ENCODE data around the gene PDRG1.

PDRG1 gene

GRCh38 chr20:31951530-31952453, at the start of gene PDRG1:
PDRG1 (minus strand) TSS chr20:31952046; CDS start chr20:31951961, 85 bp downstream.
- DNase-seq (ENCODE audit: low read depth in 4 of 4, low spot score in 1 of 4), result peak; percentile 94 to 96 (median 94)

- DNase-seq (ENCODE audit: low read depth in 4 of 4, low spot score in 1 of 4), result no peak
Observed at GRCh38 chr20:31998246-31998645, 46.4 kb upstream of the PDRG1 start.

- no peak for DNase-seq (ENCODE audit: low read depth in 4 of 4, low spot score in 1 of 4)
Observed at GRCh38 chr20:31996996-31997395, 45.1 kb upstream of the PDRG1 start.

DNA sequence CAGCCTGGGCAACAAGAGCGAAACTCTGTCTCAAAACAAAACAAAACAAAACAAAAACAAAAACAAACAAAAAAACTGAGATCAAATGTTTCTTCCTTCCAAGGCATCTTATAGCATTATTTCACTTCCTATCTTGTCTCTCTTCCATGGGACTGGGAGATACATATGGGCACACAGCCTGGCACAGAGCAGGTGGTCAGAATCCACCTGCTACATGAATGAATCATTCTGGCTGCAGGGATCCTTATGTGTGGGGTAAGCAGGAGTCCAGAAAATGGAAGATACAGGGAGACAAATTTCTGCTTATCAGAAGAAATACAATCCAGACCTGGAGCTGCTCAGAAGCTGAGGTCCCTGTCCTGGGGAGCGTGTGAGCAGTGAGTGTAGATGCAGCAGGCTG, 40.2 kb upstream of the PDRG1 start:
- no peak for DNase-seq (ENCODE audit: low read depth in 4 of 4, low spot score in 1 of 4)

GRCh38 chr20:31991339-31991705, 39.5 kb upstream of the PDRG1 start:
- no peak for DNase-seq (ENCODE audit: low read depth in 4 of 4, low spot score in 1 of 4)

DNA sequence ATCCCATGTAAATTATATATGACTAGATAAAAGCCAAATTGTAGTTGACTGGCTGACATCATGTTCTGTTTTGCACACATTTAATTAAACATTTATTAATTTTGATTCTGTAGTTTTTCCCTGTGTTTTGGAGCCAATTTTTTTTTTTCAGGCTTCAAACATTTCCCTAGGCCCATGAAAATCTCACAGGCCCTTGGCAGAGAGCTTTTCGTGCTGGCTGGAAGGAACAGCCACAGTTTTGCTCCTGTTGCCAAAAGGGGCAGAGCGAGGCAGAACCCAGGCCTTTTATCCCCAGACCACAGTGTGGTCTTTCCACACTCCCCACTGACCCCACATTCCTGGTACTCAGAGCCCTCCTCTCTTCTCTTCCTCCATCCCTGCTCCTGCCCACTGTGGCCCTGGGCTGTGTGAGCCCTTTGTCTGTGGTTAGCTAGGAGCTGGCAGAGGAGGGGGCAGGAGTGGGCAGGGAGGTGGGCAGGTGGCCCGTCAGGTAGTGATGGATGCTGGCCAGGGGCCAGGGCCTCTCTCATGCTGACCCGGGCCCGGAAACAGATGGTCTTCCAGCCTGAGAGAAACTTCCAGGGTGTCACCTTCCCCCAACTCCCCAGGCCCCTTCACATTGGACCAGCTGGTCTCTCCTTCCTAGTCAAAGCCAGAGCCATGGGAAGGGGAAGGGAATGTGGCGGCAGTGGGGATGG, 38.9 kb upstream of the PDRG1 start:
- DNase-seq (ENCODE audit: low read depth in 4 of 4, low spot score in 1 of 4), result no peak

DNA sequence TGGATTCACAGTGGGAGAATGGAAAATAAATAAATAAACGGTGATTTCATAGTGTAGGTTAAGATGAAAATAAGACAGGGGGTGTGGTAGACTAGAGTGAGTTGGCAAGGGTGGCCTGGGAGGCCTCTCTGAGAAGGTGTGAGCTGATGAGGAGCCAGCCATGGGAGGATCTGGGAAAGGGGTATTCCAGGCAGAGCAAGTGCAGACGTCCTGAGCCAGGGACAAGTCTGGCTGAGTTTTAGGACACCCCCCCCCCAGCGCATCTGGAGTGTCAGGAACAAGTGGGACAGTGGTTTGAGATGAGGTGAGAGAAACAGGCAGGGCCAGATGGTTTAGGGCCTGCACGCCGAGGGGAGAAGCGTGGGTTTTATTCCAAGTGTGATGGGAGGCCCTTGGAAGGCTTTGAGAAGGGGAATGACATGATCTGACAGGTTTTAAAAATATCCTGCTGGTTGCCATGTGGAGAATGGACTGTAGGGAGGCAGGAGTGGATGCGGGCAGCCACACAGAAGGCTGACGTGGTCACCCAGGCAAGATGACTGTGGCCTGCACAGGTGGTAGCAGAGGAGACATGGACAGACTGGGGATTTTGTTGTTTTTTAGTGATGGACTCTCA, 37.3 kb upstream of the PDRG1 start:
- DNase-seq (ENCODE audit: low read depth in 4 of 4, low spot score in 1 of 4), result no peak

DNA sequence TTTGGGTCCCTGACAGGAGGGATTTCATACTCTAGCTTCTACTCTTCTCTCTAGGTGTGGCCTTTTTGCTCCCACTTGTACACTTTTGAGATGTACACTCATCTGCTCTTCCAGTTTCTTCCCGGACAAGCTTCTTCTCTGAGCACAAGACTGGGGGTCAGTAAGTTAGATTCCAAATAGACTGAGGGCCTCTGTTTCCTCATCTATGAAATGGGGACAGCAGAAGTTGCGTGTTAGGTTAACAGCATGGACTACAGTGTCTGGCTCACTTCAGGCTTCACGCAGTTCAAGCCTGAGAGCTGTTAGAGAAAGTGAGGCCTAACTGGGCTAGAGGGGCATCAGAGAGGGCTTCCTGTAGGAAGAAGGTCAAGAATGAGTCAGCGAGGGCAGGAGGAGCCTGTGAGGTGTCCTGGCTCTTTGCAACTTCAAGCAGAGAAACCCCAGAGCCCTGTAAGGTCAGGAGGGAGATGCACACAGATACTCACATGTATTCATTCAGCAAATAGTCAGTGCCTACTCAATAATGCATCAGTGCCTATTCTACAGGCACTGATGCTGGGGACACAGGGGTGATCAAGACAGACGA, 36.7 kb upstream of the PDRG1 start:
- no peak for DNase-seq (ENCODE audit: low read depth in 4 of 4, low spot score in 1 of 4)

DNA sequence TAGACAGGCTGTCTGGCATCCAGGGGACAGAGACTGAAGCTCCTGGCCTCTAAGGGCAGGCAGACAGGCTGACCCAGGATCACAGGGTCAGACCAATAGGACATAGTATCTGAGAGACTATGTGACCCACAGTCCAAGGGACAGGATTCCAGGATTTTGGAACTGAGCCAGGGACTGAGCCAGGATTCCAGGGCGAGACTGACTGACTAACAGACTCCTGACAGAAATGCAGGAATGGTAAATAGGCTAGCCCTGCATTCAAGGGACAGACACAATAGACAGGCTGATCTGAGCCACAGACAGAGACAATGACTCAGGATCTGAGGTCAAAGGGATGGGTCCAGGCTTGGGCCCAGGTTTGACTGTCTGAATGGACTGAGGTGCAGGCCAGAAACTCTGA, 35.9 kb upstream of the PDRG1 start:
- DNase-seq (ENCODE audit: low read depth in 4 of 4, low spot score in 1 of 4), result no peak

GRCh38 chr20:31984981-31985471, 33.2 kb upstream of the PDRG1 start:
- DNase-seq (ENCODE audit: low read depth in 4 of 4, low spot score in 1 of 4), result no peak

DNA sequence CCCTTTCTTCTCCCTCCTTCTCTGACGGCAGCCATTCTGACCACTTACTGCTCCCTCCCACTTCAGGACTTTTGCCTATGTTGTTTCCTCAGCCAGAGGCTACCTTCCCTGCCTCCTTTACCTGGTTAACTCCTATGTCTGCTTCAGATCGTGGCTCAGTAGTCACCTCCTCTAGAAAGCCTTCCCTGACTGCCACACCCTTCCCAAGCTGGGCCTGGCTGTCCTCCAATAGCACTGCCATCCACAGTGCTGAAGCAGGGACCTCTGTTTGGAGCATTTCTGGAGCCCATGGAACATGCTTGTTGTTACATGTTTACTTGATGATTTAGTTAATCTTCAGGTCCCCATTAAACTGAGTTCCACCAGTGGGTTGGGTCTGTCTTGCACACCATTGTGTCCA, 29.9 kb upstream of the PDRG1 start:
- DNase-seq (ENCODE audit: low read depth in 4 of 4, low spot score in 1 of 4), result no peak

DNA sequence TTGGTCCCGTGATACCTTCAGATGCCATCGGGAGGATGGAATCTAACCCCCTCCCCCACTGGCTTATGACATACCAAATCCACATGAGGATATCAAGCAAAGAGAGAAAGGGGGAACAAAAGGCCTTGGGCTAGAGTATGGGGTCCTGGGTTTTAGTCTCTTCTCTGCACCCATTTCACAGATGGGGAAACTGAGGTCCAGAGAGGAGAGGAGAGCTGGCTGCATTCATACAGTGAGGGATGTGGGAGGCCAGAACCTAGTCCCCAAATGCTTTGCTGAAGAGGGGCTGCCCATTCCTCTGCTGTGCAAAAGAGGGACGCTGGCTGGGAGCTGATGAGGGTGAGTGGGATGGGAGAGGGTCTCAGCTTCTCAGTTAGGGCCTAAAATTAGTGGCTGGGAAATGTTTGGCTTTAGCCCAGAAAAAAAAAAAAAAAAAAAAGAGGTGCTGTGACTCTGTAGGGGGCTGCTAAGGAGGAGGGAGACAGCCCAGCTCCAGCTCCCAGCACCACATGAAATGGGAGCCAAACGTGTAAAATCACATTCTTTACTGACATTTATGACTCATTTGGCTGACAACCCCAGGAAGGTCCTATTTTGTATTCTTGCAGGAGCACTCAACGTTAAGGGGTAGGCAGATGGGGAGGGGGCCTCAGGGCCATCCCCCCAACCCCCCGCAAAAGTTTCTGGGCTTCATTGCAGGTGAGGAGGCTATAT, 28.0 kb upstream of the PDRG1 start:
- no peak for DNase-seq (ENCODE audit: low read depth in 4 of 4, low spot score in 1 of 4)

- no peak for DNase-seq (ENCODE audit: low read depth in 4 of 4, low spot score in 1 of 4)
Observed at GRCh38 chr20:31977080-31977479, 25.2 kb upstream of the PDRG1 start.

- no peak for DNase-seq (ENCODE audit: low read depth in 4 of 4, low spot score in 1 of 4)
Observed at GRCh38 chr20:31975874-31976273, 24.0 kb upstream of the PDRG1 start.

DNA sequence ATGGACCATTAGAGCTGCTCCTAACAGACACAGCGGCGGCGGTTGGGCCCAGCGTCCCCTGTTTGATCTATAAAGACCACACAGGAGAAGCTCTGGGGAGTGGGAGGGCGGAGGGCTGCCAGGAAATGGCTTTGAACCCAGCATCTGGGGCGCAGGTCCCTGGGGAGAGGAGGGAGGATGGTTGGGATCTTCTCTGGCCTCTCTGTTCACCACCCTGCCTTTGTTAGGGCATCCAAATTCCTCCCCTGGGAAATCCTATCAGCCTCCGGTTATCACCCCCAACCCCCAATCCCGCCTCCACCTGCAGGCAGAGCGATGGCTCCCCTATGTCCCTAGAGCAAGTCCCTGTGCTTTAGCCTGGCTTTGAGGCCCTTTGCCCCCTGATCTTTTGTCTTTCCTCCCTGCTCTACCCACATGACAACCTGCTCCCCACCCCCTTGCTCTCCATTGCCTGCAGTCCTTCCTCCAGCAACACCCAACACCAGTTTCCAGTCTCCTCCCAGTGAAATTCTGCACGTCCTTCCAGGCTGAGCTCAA, 23.2 kb upstream of the PDRG1 start:
- DNase-seq (ENCODE audit: low read depth in 4 of 4, low spot score in 1 of 4), result no peak

DNA sequence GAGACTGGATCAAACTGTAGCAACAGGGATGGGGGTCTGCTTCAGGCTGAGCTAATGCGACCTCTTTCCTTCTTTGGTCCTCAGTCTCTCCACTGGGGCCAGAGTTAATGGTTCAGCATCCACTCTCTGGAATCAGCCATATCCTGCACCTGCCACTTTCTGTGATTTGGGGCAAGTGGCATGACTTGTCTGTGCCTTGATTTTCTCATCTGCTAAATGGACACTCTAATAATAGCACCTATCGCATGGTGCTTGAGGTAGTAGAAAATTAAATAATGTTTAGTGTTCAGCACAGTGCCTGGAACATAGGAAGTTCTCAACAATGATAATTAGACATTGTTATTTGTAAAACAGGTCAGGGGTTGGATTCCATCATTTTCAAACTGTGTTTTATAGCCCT, 22.4 kb upstream of the PDRG1 start:
- DNase-seq (ENCODE audit: low read depth in 4 of 4, low spot score in 1 of 4), result no peak

DNA sequence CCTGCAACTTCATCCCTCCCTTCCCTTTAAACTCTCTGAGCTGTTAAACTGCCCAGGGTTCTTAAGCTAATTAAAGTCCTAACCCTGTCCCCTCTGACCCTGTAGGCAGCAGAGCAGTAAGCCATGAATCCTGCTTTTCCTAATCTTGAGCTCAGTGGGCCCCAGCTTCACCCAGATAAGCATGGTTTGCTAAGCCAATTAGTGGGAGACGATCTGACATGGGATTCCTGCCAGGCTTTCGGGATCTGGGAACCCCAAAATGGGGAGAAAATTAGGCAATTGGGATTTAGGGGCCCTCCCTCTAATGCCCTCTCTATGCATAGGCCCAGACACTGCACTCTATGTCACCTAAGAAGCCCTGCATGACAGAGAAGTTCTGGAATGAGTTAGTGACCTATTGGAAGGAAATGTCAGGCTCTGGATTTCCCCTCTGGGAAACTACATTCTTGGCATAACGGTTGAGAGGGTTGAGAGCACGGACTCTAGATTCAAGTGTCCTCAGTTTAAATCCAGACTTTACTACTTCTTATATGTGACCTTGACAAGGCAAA, 20.7 kb upstream of the PDRG1 start:
- no peak for DNase-seq (ENCODE audit: low read depth in 4 of 4, low spot score in 1 of 4)

GRCh38 chr20:31969991-31970390, 18.1 kb upstream of the PDRG1 start:
- DNase-seq (ENCODE audit: low read depth in 4 of 4, low spot score in 1 of 4), result no peak

GRCh38 chr20:31968291-31969126, 16.7 kb upstream of the PDRG1 start:
- DNase-seq (ENCODE audit: low read depth in 4 of 4, low spot score in 1 of 4), result peak; percentile 54 to 72 (median 62)

Measured in stimulated activated CD4-positive, alpha-beta T cell treated with anti-CD3 and anti-CD28 coated beads, Interleukin-1b, Interleukin-23, amount 100 ng/mL, for 24 hours (primary cell).